Activated T-cell treated with anti-CD3 and anti-CD28 coated beads for 24 hours (primary cell): ENCODE results near the gene AP5M1.
A peak's percentile ranks its signal among the peaks of the same experiment; 100 is the strongest.
"Not testable (repeated sequence)": the region's sequence is repeated elsewhere in the genome, so short reads cannot be mapped to it uniquely, and the experiment has no call there.

ENCODE experiments used
- DNase-seq: peaks from one replicate; pipeline ENCODE4 v3.0.0-alpha.2; 2020; ENCODE audit warnings: low read depth

Gene AP5M1

GRCh38 chr14:57291692-57292647, 23.2 kb downstream of the AP5M1 start:
- no peak for DNase-seq

- DNase-seq = no peak
Measured at GRCh38 chr14:57293866-57294837, 25.4 kb downstream of the AP5M1 start.

GRCh38 chr14:57295239-57295638, 26.5 kb downstream of the AP5M1 start:
- DNase-seq = no peak

GRCh38 chr14:57297852-57298251, 29.1 kb downstream of the AP5M1 start:
- DNase-seq = no peak

GRCh38 chr14:57299511-57299910, 30.7 kb downstream of the AP5M1 start:
- DNase-seq = no peak

GRCh38 chr14:57302883-57303282, 34.1 kb downstream of the AP5M1 start:
- no peak for DNase-seq

GRCh38 chr14:57314396-57315089, 45.8 kb downstream of the AP5M1 start:
- no peak for DNase-seq

GRCh38 chr14:57317248-57317833, 48.6 kb downstream of the AP5M1 start:
- DNase-seq = peak; percentile 64

GRCh38 chr14:57319636-57320192, 50.9 kb downstream of the AP5M1 start:
- no peak for DNase-seq

- no peak for DNase-seq
Measured at GRCh38 chr14:57323721-57324120, 55.0 kb downstream of the AP5M1 start.

GRCh38 chr14:57326253-57326652, 57.5 kb downstream of the AP5M1 start:
- DNase-seq = no peak

- no peak for DNase-seq
Measured at GRCh38 chr14:57329833-57330232, 61.1 kb downstream of the AP5M1 start.

- DNase-seq = not testable (repeated sequence)
Measured at GRCh38 chr14:57332475-57332874, 63.7 kb downstream of the AP5M1 start.

- not testable (repeated sequence) for DNase-seq
Measured at GRCh38 chr14:57333726-57334125, 65.0 kb downstream of the AP5M1 start.

- DNase-seq = not testable (repeated sequence)
Measured at GRCh38 chr14:57343545-57344297, 75.0 kb downstream of the AP5M1 start.

GRCh38 chr14:57345106-57345505, 76.3 kb downstream of the AP5M1 start:
- no peak for DNase-seq

- DNase-seq = no peak
Measured at GRCh38 chr14:57346741-57347140, 78.0 kb downstream of the AP5M1 start.
